ENCODE data around the gene ACOXL.

DNA sequence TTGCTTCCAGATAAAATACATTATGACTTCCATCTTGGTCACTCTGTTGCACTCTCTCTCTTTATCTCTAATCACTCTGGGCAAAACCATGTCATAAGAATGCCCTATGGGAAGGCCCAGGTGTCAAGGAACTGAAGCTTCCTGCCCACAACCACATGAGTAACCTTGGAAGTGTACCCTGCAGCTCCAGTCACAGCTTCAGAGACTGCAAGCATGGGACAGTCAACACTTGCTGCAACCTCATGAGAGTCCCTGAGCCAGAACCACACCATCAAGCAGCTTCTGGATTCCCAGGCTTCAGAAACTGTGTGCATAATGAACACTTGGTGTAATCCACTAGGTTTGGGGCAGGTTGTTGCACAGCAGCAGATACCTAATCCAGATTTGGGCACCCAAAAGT, 267.3 kb downstream of the ACOXL start:
- TF ChIP-seq, protein P1, sequence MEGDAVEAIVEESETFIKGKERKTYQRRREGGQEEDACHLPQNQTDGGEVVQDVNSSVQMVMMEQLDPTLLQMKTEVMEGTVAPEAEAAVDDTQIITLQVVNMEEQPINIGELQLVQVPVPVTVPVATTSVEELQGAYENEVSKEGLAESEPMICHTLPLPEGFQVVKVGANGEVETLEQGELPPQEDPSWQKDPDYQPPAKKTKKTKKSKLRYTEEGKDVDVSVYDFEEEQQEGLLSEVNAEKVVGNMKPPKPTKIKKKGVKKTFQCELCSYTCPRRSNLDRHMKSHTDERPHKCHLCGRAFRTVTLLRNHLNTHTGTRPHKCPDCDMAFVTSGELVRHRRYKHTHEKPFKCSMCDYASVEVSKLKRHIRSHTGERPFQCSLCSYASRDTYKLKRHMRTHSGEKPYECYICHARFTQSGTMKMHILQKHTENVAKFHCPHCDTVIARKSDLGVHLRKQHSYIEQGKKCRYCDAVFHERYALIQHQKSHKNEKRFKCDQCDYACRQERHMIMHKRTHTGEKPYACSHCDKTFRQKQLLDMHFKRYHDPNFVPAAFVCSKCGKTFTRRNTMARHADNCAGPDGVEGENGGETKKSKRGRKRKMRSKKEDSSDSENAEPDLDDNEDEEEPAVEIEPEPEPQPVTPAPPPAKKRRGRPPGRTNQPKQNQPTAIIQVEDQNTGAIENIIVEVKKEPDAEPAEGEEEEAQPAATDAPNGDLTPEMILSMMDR (IDR thresholded peaks at IDR 0.05), result no peak
- TF ChIP-seq POLR2A (IDR thresholded peaks at IDR 0.05), result no peak

Data from esophagus squamous epithelium (tissue), 4 donors.